Liver (tissue), 9 donors: ENCODE data around the gene HMX2. TPM values are rescaled to one million over a fixed set of nuclear protein-coding genes. Genes with fewer than 3 reads are reported as not detected.

Experiments used
- DNase-seq: peaks from one replicate; pipeline ENCODE4 v3.0.0-alpha.2; 2017; ENCODE audit warnings: low spot score
- H3K27ac ChIP-seq, 2 donors: one replicate each; pipeline ENCODE4 v1.7.0; 2013; ENCODE audit warnings: inconsistent platforms in 2 of 2, low read length in 2 of 2, control low read depth in 1 of 2, low read depth in 1 of 2, mild to moderate bottlenecking in 1 of 2
- H3K27me3 ChIP-seq, 4 donors: one replicate each; pipeline versions ENCODE4 v1.6.1 to v1.7.0; 2013; ENCODE audit warnings: low read length in 3 of 4, inconsistent platforms in 1 of 4, mild to moderate bottlenecking in 1 of 4, moderate library complexity in 1 of 4; ENCODE audit not compliant: control insufficient read depth in 4 of 4, insufficient read depth in 4 of 4
- H3K36me3 ChIP-seq, 4 donors: one replicate each; pipeline versions ENCODE4 v1.6.1 to v1.7.0; 2013; ENCODE audit warnings: low read length in 3 of 4, mild to moderate bottlenecking in 3 of 4, low read depth in 1 of 4, moderate library complexity in 1 of 4; ENCODE audit not compliant: control insufficient read depth in 4 of 4, insufficient read depth in 3 of 4
- H3K4me1 ChIP-seq, 4 donors: one replicate each; pipeline versions ENCODE4 v1.6.1 to v1.7.0; 2013; ENCODE audit warnings: low read length in 3 of 4, mild to moderate bottlenecking in 3 of 4, moderate library complexity in 1 of 4; ENCODE audit not compliant: control insufficient read depth in 4 of 4, insufficient read depth in 4 of 4
- H3K4me3 ChIP-seq, 3 donors: one replicate each; pipeline versions ENCODE4 v1.6.1 to v1.7.0; 2013; ENCODE audit warnings: low read length in 3 of 3, control low read depth in 1 of 3, low read depth in 1 of 3, mild to moderate bottlenecking in 1 of 3
- H3K9ac ChIP-seq, 2 donors: one replicate each; pipeline ENCODE4 v1.7.0; 2013; ENCODE audit warnings: low read length in 2 of 2, mild to moderate bottlenecking in 2 of 2, moderate library complexity in 2 of 2, control low read depth in 1 of 2, low read depth in 1 of 2
- H3K9me3 ChIP-seq, 4 donors: one replicate each; pipeline versions ENCODE4 v1.6.1 to v1.7.0; 2013; ENCODE audit warnings: low read length in 3 of 4; ENCODE audit not compliant: control insufficient read depth in 4 of 4
- FOXA1 ChIP-seq: IDR thresholded peaks from 2 replicates; pipeline ENCODE4 v1.6.1; 2016; ENCODE audit warnings: antibody characterized with exemption
- FOXA2 ChIP-seq: IDR thresholded peaks from 2 replicates; pipeline ENCODE4 v1.6.1; 2016; ENCODE audit warnings: antibody characterized with exemption
- GABPA ChIP-seq, 2 donors: IDR thresholded peaks in 1 of 2; conservative IDR thresholded peaks in 1 of 2; 2 replicates each; pipeline ENCODE4 v1.6.1; 2016; ENCODE audit warnings: antibody characterized with exemption in 2 of 2, mild to moderate bottlenecking in 1 of 2, moderate library complexity in 1 of 2
- JUND ChIP-seq, 2 donors: IDR thresholded peaks; 2 replicates each; pipeline ENCODE4 v1.6.1; 2016; ENCODE audit warnings: antibody characterized with exemption in 2 of 2
- NR2F2 ChIP-seq: IDR thresholded peaks from 2 replicates; pipeline ENCODE4 v1.6.1; 2016; ENCODE audit warnings: antibody characterized with exemption
- RAD21 ChIP-seq, 2 donors: IDR thresholded peaks; 2 replicates each; pipeline ENCODE4 v1.6.1; 2016; ENCODE audit warnings: antibody characterized with exemption in 2 of 2, mild to moderate bottlenecking in 2 of 2
- REST ChIP-seq: IDR thresholded peaks from 2 replicates; pipeline ENCODE4 v1.6.1; 2016; ENCODE audit warnings: antibody characterized with exemption, mild to moderate bottlenecking
- SP1 ChIP-seq: IDR thresholded peaks from 2 replicates; pipeline ENCODE4 v1.6.1; 2018; ENCODE audit warnings: antibody characterized with exemption, mild to moderate bottlenecking
- YY1 ChIP-seq: IDR thresholded peaks from 2 replicates; pipeline ENCODE4 v1.6.1; 2016; ENCODE audit warnings: antibody characterized with exemption, mild to moderate bottlenecking
- WGBS: extraction: QIAGEN DNeasy Blood & Tissue Kit; methylation state at CpG from one replicate; pipeline ENCODE4 v1.1.7; 2013; 5-methylcytosine and 5-hydroxymethylcytosine counted together
- polyA plus RNA-seq, 2 donors: library from polyadenylated mRNA; stranded (reverse) in 1 of 2; unstranded in 1 of 2; fragments of 200-250 nt in 1 of 2; fragments of >200 nt in 1 of 2; fragmentation: Nextera tagmentation in 1 of 2; extraction: Ambion mirVana in 1 of 2; gene quantifications; one replicate each; pipeline versions ENCODE4 v1.2.1 to v1.2.3, GENCODE V29; 2013 to 2015
- total RNA-seq, 2 donors: library from RNA; depleted of rRNA; stranded (reverse); fragments of >200 nt; gene quantifications; one replicate each; pipeline ENCODE4 v1.2.3, GENCODE V29; 2014
- TF ChIP-seq, protein P1 (sequence below): fragments of 150-350 bp; IDR thresholded peaks from 2 replicates; pipeline ENCODE4 v1.5.1; 2017; ENCODE audit warnings: improper control_type of control experiment, low read depth, low read length; ENCODE audit not compliant: missing input control
- TF ChIP-seq, protein P2 (sequence below): IDR thresholded peaks from 2 replicates; pipeline ENCODE4 v1.6.1; 2016; ENCODE audit warnings: antibody characterized with exemption
- donor health status: healthy.
- donor health status: healthy.
- donor health status: healthy.
- donor health status: healthy.
- donor health status: healthy.

HMX2 gene
- total and polyA plus RNA-seq, 4 donors, result not detected

DNA sequence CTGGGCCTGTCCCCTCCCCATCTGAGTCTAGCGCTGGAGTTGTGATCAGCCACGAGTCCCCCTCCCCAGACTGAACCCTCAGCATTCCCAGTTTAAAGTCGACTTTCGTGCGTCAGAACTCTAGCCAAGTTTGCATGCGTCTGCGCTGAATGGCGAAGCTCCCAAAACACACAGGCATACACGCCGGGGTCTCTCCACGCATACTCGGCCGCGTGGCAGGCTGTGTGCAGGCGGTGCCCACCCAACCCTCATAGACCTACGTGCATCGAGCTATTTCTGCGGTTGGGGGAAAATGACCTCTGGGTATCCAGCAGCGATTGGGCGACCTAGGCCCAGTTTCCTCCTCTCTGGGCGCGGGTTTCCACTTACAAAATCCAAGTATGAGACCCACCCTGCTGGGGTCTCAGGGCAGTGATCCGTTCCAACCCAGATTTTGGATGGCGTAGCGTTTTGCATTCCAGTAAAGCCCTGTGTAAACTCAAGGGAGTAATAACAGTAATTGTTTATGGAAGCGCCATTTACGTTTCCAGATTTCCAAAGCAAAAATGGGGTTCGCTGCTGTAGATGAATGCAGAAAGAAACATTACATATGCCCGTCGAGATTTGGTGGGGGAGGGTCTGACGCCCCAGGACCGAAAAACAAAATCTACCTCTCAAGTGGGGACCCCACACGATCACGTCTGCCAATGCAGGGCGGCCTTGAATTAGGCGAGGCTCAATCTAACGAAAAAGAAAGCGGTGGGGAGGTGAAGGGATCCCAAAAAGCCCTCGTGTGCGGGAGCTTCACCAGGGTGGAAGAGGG lies 14.2 kb upstream of the HMX2 start:
- Histone ChIP-seq H3K9ac (no peak overlapping the region), H3K36me3 (no peaks in the 10 kb centered on the region), H3K4me1 (peaks cover 18 to 40% (median 31%) of the 10 kb centered on the region in 4 donors), H3K27me3 (peaks cover 13 to 23% (median 22%) of the 10 kb centered on the region in 4 donors), H3K27ac (no peak overlapping the region), H3K9me3 (peaks cover 0 to under 1% (median 0%) of the 10 kb centered on the region in 4 donors), H3K4me3 (peak overlapping the region in 1 of 3 donors; percentile 10)
- no peak for DNase-seq
- TF ChIP-seq FOXA1, result no peak
- TF ChIP-seq SP1, result no peak
- TF ChIP-seq JUND (IDR thresholded peaks at IDR 0.05), result no peak
- no peak for TF ChIP-seq REST
- no peak for TF ChIP-seq RAD21 (IDR thresholded peaks at IDR 0.05)
- TF ChIP-seq, protein P1, sequence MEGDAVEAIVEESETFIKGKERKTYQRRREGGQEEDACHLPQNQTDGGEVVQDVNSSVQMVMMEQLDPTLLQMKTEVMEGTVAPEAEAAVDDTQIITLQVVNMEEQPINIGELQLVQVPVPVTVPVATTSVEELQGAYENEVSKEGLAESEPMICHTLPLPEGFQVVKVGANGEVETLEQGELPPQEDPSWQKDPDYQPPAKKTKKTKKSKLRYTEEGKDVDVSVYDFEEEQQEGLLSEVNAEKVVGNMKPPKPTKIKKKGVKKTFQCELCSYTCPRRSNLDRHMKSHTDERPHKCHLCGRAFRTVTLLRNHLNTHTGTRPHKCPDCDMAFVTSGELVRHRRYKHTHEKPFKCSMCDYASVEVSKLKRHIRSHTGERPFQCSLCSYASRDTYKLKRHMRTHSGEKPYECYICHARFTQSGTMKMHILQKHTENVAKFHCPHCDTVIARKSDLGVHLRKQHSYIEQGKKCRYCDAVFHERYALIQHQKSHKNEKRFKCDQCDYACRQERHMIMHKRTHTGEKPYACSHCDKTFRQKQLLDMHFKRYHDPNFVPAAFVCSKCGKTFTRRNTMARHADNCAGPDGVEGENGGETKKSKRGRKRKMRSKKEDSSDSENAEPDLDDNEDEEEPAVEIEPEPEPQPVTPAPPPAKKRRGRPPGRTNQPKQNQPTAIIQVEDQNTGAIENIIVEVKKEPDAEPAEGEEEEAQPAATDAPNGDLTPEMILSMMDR, result no peak
- no peak for TF ChIP-seq GABPA (IDR thresholded peaks at IDR 0.05 in 1 of 2, conservative IDR thresholded peaks at IDR 0.05 in 1 of 2)
- TF ChIP-seq, protein P2, sequence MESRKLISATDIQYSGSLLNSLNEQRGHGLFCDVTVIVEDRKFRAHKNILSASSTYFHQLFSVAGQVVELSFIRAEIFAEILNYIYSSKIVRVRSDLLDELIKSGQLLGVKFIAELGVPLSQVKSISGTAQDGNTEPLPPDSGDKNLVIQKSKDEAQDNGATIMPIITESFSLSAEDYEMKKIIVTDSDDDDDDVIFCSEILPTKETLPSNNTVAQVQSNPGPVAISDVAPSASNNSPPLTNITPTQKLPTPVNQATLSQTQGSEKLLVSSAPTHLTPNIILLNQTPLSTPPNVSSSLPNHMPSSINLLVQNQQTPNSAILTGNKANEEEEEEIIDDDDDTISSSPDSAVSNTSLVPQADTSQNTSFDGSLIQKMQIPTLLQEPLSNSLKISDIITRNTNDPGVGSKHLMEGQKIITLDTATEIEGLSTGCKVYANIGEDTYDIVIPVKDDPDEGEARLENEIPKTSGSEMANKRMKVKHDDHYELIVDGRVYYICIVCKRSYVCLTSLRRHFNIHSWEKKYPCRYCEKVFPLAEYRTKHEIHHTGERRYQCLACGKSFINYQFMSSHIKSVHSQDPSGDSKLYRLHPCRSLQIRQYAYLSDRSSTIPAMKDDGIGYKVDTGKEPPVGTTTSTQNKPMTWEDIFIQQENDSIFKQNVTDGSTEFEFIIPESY, result no peak
- no peak for TF ChIP-seq FOXA2
- TF ChIP-seq NR2F2, result no peak
- WGBS, result 9% methylated on average over 40 of the region's 40 CpGs

- no peaks in the 10 kb centered on the region for H3K9me3 ChIP-seq
- no peak overlapping the region for H3K4me3 ChIP-seq
- H3K27ac ChIP-seq, result no peak overlapping the region
- no peaks in the 10 kb centered on the region for H3K36me3 ChIP-seq
- H3K9ac ChIP-seq, result no peak overlapping the region
- H3K27me3 ChIP-seq, result peaks cover 16 to 24% (median 23%) of the 10 kb centered on the region in 4 donors
- 6% methylated on average over 42 of the region's 42 CpGs for WGBS
- TF ChIP-seq FOXA1 (no peak), FOXA2 (no peak), YY1 (no peak), SP1 (no peak)
- DNase-seq, result no peak
- H3K4me1 ChIP-seq, result peaks cover 18 to 42% (median 32%) of the 10 kb centered on the region in 4 donors
Observed at GRCh38 chr10:123134343-123134914, 13.5 kb upstream of the HMX2 start.
